IgD-negative memory B cell (primary cell): ENCODE results near the gene NRARP. TPM values are rescaled to one million over a fixed set of nuclear protein-coding genes. Genes with fewer than 3 reads are reported as not detected.

ENCODE experiments used
- H3K27ac Mint-ChIP-seq, 3 donors: one replicate each; pipeline ENCODE4 v1.8.0; 2020 to 2022; ENCODE audit warnings: mild to moderate bottlenecking in 3 of 3, mixed read lengths in 3 of 3, moderate library complexity in 1 of 3
- H3K27me3 Mint-ChIP-seq: one replicate; pipeline ENCODE4 v1.8.0; 2021; ENCODE audit warnings: mixed read lengths
- H3K36me3 Mint-ChIP-seq: one replicate; pipeline ENCODE4 v1.8.0; 2020; ENCODE audit warnings: mild to moderate bottlenecking, mixed read lengths
- H3K4me1 Mint-ChIP-seq, 3 donors: one replicate each; pipeline ENCODE4 v1.8.0; 2020 to 2022; ENCODE audit warnings: mixed read lengths in 3 of 3, mild to moderate bottlenecking in 1 of 3
- H3K4me3 Mint-ChIP-seq, 4 donors: one replicate each; pipeline ENCODE4 v1.8.0; 2020 to 2022; ENCODE audit warnings: mild to moderate bottlenecking in 4 of 4, mixed read lengths in 4 of 4, moderate library complexity in 3 of 4
- H3K9me3 Mint-ChIP-seq, 3 donors: one replicate each; pipeline ENCODE4 v1.8.0; 2020 to 2021; ENCODE audit warnings: mixed read lengths in 3 of 3, mild to moderate bottlenecking in 1 of 3
- polyA plus RNA-seq: library from polyadenylated mRNA; unstranded; fragments of 300-500 nt; fragmentation: Illumina TruSeq; gene quantifications from one replicate; pipeline ENCODE4 v1.2.3, GENCODE V29; 2021

The NRARP gene
- polyA plus RNA-seq, 1 donor from 2014 or later, result not detected

DNA sequence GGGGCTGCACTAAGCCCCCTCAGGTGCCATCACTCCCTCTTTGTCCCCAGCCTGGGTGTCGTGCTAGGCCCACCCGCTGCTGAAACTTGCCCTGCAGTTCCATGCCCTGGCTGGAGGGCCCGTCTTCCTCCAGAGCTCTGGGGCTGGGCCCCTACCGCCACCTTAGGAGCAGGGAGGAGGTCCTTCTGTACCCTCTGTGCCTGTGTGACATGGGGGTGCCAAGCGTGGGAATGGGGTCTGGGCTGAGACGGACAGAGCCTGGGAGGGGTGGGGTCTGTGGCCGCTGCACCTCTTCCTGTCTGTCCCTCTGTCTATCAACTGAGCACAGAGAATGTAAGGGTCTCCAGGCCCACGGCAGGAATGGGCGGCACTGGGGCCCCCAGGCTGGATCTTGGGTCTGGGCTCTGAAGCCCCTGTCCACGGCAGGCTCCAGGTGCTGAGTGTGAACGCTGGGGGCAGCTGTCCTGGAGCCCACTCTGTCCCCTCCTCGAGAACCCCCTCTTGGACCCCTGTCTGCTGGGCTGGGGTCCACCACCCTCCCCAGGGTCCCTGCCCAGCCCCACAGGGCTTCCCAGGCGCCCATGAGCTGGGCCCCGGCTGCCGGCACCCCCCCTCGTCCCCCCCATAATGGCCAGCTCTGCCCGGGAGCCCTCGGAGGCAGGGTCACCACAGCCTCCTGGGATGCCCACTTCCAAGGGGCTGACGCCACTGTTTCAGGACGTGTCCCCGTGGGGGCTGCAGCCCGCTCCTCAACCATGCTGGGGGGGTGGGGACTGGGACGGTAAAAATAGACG lies 15.8 kb upstream of the NRARP start:
- H3K4me3 Mint-ChIP-seq, result no peak overlapping the region
- no peak overlapping the region for H3K27ac Mint-ChIP-seq
- H3K27me3 Mint-ChIP-seq, result peaks cover 2% of the 10 kb centered on the region
- H3K4me1 Mint-ChIP-seq, result peaks cover 0 to 3% (median 3%) of the 10 kb centered on the region in 3 donors
- no peaks in the 10 kb centered on the region for H3K9me3 Mint-ChIP-seq
- H3K36me3 Mint-ChIP-seq, result no peaks in the 10 kb centered on the region

DNA sequence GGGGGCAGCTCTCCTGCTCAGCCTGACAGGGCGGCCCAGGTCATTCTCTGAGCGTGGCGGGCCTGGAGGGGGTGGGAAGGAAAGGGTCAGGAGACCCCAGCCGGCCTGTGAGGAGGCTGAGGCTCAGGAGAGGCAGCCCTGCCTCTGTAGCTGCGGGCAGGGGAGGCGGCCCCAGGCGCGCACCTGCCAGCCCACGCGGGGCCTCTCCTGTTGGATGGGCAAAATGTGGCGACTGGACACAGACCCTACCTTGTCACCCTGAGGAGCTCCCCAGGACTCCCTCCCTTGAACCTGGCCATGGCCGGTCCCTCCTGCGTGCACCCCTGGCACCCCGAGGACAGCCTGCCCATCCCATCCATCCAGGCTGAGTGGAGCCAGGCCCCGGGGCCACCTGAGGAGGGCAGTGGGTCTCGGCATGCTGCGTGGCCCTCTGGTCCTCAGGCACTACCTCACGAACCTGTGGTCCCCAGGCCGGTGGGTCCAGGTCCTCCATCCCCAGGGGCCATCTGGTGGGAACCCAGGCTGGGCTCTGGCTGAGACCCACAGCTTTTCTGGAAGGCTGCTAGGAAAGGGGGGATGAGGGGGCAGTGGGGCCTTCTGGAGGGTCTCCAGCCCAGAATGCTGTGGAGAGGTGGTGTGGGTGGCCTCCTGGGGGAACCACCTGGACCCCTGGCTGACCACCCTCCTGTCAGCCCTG lies 15.1 kb upstream of the NRARP start:
- peak overlapping the region in 1 of 4 donors; percentile 3 for H3K4me3 Mint-ChIP-seq
- no peaks in the 10 kb centered on the region for H3K36me3 Mint-ChIP-seq
- H3K27me3 Mint-ChIP-seq, result peaks cover 2% of the 10 kb centered on the region
- H3K9me3 Mint-ChIP-seq, result no peaks in the 10 kb centered on the region
- H3K27ac Mint-ChIP-seq, result no peak overlapping the region
- H3K4me1 Mint-ChIP-seq, result peaks cover 0 to 3% (median 3%) of the 10 kb centered on the region in 3 donors

DNA sequence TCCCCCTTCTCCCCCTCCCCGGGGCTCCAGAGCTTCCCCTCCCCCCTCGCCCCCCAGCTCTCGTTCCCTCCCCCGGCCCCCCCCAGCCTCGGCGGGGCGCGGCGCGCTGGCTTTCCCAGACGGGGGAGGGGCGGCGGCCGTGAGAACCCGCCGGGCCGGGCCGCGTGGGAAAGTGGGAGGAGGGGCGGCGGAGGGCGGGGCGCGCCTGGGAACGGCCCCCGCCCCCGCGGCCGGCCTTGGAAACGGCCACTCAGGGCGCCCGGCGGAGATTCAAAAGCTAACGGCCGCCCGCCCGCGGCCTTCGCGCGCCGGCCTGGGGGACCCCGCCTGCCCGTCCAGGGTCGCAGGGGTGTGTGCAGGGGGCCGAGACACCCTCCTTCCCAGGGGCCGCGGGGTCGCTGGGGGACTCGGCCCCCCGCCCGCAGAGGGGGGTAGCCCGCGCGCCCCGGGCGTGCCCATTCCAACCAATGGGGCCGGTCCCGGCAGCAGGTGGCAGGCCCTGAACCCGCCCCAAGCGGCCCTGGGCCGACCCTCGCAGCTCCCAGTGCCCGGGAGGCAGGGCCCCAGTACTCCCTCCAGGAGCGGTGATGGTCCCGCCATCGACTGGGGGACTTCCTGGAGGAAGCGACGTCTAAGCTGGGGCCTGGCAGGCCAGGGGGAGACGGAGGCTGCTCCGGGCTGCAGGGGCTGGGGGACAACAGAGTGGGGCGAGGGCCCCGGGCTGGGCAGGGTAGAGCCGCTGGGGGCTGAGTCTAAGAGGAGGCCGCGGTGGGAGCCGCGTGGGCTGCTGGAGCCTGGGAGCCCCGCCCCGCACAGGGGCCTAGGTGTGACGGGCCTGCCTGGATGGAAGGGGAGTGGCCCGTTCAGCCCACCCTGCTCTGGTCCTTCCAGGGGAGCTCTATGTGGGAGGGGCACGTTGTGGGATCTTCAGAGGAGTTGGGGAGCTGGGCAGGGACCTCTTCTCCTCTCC lies 14.2 kb upstream of the NRARP start:
- Mint-ChIP-seq H3K4me1 (peaks cover 0 to 3% (median 3%) of the 10 kb centered on the region in 3 donors), H3K9me3 (no peaks in the 10 kb centered on the region), H3K27me3 (peaks cover 2% of the 10 kb centered on the region), H3K4me3 (peak overlapping the region in 1 of 4 donors; percentile 3), H3K36me3 (no peaks in the 10 kb centered on the region), H3K27ac (no peak overlapping the region)

DNA sequence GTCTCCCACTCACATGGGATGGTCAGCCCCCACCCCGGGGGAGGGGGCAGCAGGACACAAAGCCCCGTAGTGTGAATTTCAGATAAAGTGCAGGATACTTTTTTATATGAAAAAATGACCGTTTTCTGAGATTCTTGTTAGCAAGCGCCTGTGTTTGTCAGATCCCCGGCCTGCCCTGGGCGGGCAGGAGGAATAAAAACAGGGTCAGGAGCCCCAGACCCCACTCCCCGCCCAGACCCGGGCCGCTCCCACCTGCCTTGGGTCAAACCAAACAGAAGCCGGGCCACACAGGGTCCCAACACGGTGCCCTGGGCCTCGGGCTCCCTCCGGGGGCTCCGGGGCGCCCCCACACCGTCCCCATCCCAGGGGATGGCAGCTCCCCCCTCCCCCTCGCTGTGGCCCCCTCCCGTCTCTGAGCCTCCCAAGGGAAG lies 13.5 kb upstream of the NRARP start:
- Mint-ChIP-seq H3K9me3 (no peaks in the 10 kb centered on the region), H3K27me3 (peaks cover 2% of the 10 kb centered on the region), H3K27ac (no peak overlapping the region), H3K4me1 (peaks cover 0 to 1% (median under 1%) of the 10 kb centered on the region in 3 donors), H3K4me3 (no peak overlapping the region), H3K36me3 (no peaks in the 10 kb centered on the region)

DNA sequence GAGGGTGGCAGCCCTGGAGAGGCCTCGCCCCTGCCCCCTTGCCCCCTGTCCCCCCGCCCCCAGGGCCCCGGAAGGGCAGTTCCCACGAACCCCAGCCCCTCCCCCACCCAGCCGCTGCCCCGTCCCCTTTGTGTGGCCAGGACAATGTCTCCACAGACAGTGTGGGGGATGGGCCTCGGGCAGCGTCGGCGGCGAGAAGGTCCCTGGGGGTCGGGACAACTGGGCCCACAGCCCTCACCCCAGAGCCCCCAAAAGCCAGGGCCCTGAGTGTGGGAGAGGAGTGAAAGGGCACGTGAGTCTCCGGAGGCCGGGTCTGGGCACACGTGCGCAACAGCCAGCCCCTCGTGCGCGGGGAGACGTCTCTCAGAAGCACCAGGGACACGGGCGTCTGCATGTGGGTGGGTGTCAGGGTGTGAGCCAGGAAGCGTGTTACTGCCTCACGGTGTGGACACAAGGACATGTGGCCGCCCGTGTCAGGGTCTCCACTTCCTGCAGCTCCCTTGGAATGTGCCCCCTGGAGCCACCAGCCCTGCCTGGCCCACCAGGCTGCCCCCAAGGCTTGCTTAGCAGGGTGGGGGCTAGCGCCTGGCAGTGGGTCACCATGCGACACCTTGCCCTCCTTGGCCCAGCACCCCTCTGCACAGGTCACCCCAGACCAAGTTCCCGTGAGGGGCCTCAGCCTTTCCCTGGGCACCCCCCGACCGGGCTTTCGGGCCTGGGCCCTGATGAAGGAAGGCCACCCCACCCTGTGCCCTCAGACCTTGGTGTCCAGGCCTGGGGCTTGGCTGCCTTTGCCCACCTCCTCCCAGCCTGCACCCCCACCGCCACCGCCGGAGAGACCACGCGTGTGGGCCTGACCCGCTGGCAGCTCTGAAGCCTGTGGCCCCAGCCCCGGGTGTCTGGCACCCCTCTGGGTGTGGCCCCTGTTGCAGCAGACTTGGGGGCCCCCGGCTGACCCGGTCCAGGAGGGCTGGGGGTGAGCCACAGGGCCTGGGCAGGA lies 12.8 kb upstream of the NRARP start:
- Mint-ChIP-seq H3K27ac (no peak overlapping the region), H3K4me1 (no peaks in the 10 kb centered on the region), H3K9me3 (no peaks in the 10 kb centered on the region), H3K4me3 (peak overlapping the region in 1 of 4 donors; percentile 28), H3K27me3 (peaks cover 2% of the 10 kb centered on the region), H3K36me3 (no peaks in the 10 kb centered on the region)

DNA sequence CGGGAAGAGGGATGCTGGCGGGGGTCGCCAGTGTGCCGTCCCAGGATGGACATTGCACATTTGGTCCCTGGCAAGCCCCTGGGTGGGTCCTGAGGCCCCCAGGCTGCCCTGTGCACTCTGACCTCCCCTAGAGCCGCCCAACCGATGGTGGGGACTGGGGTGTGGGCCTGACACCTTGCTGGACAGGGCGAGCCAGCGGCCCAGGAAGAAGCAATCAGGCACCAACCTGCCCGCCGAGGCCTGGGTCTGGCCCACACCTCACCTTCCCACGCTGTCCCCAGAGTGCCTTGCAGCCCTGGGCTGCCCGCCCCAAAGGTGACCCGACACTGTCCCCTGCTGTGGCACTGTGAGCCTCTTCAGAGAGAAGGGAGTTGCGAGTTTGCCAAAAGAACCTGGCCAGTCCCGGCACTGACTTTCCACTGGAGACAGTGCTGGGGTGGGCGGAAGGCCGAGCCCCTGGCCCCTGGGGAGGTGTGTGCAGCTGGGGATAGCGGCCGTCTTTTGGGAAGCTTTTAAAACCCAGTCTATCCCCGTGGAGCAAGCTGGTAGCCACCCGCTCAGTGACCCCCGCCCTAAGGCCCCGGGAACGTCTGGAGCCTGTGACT lies 12.0 kb upstream of the NRARP start:
- Mint-ChIP-seq H3K27ac (no peak overlapping the region), H3K36me3 (no peaks in the 10 kb centered on the region), H3K9me3 (no peaks in the 10 kb centered on the region), H3K4me1 (no peaks in the 10 kb centered on the region), H3K4me3 (no peak overlapping the region), H3K27me3 (peaks cover 2% of the 10 kb centered on the region)

DNA sequence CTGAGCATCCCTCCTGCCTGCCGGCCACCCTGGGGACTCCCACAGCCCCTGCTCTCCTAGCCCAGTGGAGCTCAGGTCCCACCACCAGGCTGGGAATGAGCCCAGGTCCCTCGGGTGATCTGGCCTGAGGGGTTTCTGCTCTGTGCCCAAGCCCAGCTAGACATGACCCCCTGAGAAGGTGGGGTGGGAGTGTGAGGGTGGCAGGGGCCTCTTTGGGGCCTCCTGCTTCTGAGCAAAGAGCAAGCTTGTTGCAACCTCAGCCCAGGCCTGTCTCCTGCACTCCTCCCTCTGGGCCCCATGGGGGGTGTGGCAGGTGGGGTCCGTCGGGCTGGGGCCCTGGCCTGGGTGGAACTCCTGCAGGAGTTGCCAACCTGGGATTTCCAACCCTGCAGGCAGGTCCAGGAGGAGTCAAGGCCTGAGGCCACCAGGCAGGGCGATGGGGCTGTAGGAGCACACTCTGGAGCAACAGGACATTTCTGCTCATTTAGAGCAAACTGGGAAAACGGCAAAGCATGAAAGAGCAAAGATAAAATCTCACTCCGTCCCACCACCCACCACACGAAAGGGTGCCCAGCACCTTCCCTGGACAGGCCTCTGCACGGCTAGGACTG lies 11.4 kb upstream of the NRARP start:
- Mint-ChIP-seq H3K36me3 (no peaks in the 10 kb centered on the region), H3K4me1 (no peaks in the 10 kb centered on the region), H3K4me3 (no peak overlapping the region), H3K27ac (no peak overlapping the region), H3K9me3 (no peaks in the 10 kb centered on the region), H3K27me3 (peaks cover 2% of the 10 kb centered on the region)

DNA sequence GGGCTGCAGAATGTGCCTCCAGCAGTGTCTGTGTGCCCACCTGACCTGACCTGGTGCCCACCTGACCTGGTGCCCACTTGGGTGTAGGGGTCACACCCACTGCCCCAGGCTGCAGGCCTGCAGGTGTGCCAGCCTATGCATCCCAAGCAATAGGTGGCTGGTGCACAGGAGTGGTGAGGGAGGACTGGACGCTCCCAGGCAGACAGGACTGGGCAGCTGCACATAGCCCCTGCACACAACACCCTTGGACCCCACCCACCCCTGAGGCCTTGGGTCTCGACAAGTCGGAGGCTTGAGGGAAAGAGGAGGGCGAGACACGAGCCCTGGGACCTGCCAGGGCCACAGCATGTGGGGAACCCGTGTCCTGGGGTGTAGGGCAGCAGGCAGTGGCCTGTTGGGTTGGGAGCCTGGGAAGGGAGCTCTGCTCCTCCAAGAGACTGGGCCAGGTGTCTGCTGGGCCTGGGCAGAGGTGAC lies 10.8 kb upstream of the NRARP start:
- H3K4me1 Mint-ChIP-seq, result no peaks in the 10 kb centered on the region
- no peaks in the 10 kb centered on the region for H3K9me3 Mint-ChIP-seq
- no peaks in the 10 kb centered on the region for H3K36me3 Mint-ChIP-seq
- H3K27ac Mint-ChIP-seq, result no peak overlapping the region
- peaks cover 2% of the 10 kb centered on the region for H3K27me3 Mint-ChIP-seq
- H3K4me3 Mint-ChIP-seq, result no peak overlapping the region

DNA sequence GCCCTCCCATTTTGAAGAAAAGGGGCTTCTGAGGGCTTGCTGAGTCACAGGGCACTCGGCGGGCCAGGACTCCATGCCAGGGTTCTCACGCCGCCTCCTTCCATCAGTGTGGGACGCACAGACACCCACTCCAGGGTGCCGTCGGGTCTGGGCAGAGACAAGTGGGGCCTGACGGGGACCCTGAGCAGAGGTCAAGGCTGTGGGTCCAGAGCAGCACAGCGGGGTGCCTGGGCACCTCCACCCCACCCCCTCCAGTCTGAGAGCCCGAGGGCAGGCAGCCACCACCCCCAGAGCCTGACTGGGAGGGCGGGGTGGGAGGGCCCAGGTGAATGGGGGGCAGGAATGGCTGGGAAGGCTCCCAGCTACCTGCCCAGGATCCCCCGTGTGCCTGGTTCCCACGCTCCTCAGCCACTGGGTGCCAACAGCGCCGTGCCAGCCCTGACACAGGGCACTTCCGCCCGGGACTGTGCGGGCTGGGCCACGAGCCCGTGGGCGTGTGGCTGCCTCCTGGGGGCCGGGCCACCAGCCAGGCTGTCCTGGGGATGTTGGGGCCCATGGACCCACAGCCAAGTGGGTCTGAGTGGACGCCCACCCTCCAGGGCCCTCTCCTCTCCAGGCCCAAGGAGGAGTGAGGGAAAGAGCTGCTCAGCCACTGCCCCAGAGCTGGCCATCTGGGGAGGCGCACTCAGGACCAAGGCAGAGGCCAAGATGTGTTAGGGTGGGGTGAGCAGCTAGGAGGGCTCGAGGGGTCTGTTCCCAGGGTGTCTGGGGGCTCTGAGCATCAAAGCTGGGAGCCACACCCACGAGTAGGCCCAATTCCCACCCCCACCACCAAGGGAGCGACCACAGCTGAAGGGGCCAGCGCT lies 10.1 kb upstream of the NRARP start:
- no peaks in the 10 kb centered on the region for H3K36me3 Mint-ChIP-seq
- no peak overlapping the region for H3K4me3 Mint-ChIP-seq
- no peak overlapping the region for H3K27ac Mint-ChIP-seq
- H3K27me3 Mint-ChIP-seq, result peaks cover 2% of the 10 kb centered on the region
- H3K4me1 Mint-ChIP-seq, result no peaks in the 10 kb centered on the region
- H3K9me3 Mint-ChIP-seq, result no peaks in the 10 kb centered on the region

DNA sequence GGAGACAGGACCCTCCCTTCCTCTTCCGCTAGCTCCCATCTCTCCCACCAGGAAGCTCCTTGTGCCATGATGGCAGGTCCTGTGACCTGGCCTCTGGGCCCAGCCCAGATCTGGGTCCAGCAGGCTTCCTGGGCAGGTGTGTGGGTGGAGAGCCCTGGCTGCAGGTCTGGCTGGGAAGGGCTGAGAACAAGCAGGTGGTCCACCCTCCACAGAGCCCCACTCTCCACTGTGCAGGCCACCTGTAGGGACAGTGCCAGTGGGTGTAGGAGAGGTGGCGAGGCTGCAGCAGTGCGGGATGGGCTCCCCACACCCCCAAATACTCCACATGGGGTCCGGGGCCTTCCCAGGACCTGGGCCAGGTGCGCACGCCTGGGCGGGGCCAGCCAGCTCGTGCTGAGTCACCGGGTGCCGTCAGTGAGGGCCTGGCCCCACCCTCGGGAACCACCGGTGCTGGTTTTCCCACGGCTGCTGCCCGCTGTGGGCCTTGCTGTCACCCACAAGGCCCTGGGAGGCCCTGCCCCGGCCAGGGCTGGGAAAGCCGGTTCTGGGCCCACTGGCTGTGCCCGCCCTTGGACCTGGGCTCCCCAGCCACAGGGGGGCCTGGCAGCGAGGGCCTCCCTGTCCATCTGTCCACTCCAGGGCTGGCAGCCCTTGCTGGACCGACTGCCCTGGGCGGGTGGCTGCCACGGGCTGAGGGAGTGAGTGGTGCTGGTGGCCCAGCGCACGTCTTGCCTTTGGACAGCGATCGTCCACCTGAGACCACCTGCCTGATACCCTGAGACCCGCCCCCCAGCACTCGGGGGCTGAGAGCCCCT lies 9.3 kb upstream of the NRARP start:
- H3K4me1 Mint-ChIP-seq, result no peaks in the 10 kb centered on the region
- H3K36me3 Mint-ChIP-seq, result no peaks in the 10 kb centered on the region
- no peak overlapping the region for H3K27ac Mint-ChIP-seq
- H3K27me3 Mint-ChIP-seq, result no peaks in the 10 kb centered on the region
- no peaks in the 10 kb centered on the region for H3K9me3 Mint-ChIP-seq
- H3K4me3 Mint-ChIP-seq, result no peak overlapping the region

DNA sequence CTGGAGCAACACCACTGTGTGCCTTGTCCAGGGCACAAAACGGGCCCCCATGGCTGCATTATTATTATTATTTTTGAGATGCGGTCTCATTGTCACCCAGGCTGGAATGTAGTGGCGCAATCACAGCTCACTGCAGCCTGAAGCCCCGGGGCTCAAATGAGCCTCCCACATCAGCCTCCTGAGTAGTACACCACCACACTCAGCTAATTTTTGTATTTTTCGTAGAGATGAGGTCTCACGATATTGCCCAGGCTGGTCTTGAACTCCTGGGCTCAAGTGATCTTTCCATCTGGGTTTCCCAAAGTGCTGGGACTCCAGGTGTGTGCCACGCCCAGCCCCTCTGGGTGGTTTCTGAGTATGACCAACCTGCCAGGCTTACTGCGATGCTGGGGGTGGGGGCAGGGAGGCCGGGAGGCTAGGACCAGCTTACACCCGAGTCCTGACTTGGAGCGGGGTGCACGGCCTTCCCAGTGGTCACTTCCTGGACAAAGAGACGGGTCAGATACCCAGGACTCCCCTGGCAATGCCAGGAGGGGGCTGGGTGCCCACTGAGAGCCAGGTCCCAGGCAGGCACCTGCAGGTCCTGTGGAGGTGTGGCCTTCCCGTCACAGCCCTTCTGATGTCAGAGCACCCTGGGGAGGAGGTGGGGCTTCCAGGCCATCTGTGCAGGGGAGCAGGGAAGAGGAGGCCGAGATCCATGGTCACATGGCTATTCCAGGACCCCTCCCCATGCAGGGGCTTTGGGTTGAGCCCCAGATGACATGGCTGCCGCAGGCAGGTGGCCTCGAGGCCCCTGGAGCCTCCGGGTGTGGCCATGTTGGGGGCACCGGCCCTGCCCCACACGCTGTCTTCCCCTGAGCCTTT lies 8.3 kb upstream of the NRARP start:
- Mint-ChIP-seq H3K9me3 (no peaks in the 10 kb centered on the region), H3K4me3 (no peak overlapping the region), H3K4me1 (peaks cover 0 to 2% (median 0%) of the 10 kb centered on the region in 3 donors), H3K27ac (no peak overlapping the region), H3K27me3 (no peaks in the 10 kb centered on the region), H3K36me3 (no peaks in the 10 kb centered on the region)
